GM18868 (cell line): ENCODE results near the gene RAN.
"Not testable (repeated sequence)": the region's sequence is repeated elsewhere in the genome, so short reads cannot be mapped to it uniquely, and the experiment has no call there.

Experiments used
- ATAC-seq: cut with Tn5 transposase; IDR thresholded peaks from one replicate; pipeline ENCODE4 v1.9.1; 2021; ENCODE audit warnings: mild to moderate bottlenecking, moderate library complexity; ENCODE audit not compliant: unreplicated experiment

The RAN gene

DNA sequence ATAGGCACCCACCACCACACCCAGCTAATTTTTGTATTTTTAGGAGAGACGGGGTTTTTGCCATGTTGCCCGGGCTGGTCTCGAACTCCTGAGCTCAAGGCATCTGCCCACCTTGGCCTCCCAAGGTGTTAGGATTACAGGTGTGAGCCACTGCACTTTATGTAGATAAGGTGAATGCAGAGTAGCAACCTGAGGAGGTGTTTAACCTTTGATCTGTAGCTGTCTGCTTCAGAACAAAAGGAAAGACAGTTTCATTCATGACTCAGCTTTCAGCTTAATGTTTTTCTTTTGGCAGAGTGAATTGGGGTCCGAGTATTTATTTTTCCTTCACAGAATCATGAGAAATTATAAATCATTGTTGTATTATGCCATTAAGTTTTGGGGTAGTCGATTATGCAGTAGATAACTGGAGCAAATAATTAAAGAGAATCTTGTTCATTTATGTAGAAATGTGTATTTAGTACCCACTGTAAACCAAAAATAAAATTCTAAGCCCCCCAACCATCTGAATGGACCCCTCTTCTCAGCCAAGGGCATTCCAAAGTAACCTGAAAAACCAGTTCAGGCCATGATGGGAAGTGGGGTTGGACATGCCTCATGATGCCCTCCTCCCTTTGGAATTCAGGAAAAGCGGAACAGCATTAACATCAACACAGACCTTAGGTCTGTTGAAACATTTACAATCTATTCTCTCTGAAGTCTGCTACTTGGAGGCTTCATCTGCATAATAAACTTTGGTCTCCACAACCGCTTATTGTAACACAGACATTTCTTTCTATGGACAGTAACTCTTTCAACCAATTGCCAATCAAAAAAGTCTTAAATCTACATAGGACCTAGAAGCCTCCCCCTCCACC is 22.1 kb upstream of the RAN start:
- no peak for ATAC-seq

GRCh38 chr12:130850418-130851021 is 21.3 kb upstream of the RAN start:
- ATAC-seq = no peak

DNA sequence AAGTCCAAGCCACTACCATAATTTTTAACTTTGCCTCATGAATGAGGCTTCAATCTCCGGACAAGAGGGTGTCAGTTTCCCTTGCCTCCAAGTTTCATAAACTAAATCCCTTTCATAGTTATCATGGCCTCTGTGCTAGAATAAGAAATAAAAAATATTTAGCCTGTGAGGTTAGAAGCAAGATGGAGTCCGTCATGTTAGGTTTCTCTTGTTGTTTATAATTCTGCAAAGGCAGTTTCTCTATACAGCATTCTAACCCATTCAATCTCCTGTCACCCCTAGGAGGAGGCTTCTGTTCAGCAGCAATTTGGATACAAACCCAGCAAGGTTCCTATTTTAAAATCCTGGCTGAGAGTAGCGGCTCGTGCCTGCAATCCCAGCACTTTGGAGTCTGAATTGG is 15.8 kb upstream of the RAN start:
- ATAC-seq = no peak

DNA sequence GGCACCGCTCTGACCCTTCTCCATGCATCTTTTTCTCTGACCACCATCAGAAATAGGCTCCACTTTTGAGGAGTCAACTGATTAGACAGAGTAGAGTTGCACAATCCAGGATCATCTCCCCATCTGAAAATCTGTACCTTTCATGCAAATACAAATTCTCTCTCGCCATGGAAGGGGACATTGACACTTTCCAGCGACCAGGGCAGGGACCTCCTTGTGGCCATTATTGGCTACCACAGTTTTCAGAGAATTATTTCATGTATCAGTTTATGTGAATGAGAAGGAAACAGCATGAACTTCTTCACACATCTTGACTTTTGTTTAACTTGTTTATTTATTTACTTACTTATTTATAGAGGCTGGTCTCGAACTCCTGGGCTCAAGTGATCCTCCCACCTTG is 13.8 kb upstream of the RAN start:
- ATAC-seq = no peak

DNA sequence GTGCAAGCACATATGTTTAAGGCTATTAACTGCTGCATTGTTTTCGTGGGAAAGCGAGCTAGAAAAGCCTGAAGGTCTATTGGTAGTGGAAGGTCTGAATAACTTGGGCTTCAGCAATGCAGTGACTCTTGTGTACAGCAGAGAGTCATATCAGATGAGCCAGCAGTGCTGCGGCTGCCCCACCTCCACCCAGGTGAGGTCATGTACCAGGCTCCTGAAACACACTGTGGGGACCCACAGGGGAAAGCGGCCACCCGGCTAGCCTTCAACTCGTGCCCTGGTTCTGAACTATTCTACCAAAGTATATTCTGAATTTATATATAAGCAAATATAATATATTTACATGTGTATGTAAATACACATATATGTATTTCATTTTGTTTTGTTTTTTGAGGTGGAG is 12.7 kb upstream of the RAN start:
- ATAC-seq = no peak

DNA sequence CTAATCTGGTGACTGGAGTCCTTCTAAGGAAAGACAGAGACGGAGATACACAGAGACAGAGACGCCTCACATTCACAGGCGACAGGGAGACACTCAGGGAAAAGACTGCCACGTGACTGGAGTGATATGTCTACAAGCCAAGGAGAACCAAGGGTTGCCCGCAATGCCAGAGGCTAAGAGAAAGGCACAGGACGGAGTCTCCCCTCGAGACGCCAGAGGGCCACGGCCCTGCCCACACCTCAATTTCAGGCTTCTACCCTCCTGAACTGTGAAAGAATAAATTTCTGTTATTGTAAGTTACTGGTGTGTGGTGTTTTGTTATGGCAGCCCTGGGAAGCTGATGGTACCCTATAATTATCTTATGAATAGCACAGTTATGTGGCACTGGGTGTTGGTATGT is 11.6 kb upstream of the RAN start:
- no peak for ATAC-seq

DNA sequence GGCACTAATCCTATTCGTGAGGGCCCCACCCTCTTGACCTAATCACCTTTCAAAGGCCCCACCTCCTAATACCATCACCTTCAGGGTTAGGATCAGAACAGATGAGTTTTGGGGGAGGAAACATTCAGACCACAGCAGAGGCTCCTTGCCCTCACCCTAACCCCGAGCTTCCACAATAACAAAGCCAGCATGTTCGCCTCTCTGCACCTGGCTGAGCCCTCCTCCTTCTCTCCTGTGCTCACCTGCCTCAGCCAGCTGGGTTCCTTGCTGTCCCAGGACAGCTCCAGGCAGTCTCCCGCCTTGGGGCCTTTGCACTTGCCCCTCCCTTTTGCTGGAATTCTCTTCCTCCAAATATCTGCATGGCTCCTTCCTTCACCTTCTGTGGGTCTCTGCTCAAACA is 9.7 kb upstream of the RAN start:
- no peak for ATAC-seq

- not testable (repeated sequence) for ATAC-seq
These were observed 9.1 kb upstream of the RAN start for GRCh38 chr12:130862771-130863170.

DNA sequence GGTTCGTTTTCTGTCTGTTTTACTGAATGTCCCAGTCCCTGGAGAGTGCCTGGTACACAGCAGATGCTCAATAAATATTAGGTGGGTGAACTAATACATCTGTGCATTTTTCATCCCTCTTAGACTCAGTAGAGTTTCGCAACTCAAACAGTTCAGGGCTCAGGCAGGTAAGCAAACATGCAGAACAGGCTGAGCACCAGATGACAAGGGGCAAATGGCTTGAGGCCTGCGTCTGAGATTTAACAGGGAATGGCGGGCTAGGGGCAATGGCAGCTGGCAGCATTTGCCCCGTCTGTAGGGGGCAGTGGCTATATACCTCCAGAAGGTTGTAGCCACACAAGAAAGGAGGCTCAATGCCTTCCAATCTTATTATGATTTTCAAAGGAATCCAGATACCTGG is 8.6 kb upstream of the RAN start:
- no peak for ATAC-seq

- ATAC-seq = no peak
These were observed 3.5 kb upstream of the RAN start for GRCh38 chr12:130868412-130868811.

GRCh38 chr12:130870442-130871285 is 1.2 kb upstream of the RAN start:
- peak; percentile 33 for ATAC-seq

DNA sequence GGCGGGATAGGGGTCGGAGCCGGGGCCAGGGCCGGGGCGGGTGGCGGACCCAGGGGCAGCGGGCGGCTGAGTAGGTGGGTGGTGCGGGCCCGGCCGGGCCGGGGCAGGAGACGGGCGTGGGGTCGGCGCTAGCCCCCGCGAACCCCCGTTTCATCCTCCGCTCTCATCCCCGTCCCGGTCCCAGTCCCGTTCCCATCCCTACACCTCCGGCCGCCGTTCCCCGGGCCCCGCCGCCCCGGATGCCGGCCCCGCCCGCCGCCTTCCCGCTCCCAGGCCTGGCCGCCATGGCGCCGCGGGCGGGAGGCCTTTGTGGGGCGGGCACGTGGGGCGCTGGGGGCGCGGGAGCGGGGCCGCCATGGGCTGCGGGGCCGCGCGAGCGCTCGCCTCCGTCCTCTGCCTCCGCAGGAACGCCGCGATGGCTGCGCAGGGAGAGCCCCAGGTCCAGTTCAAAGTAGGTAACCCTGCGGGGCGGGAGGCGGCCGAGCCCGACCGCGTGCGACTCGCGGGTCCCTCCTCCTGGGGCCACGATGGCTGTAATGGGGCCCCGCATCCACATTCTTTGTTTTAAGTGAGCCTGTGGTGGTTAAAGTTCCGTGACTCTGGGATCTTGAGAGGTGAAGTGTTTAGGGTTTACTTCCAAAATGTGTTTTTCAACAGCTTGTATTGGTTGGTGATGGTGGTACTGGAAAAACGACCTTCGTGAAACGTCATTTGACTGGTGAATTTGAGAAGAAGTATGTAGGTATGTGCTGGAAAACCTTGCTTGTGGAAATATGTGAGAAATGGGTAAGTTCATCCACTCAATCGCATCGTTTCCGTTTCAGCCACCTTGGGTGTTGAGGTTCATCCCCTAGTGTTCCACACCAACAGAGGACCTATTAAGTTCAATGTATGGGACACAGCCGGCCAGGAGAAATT is 572 bp downstream of the RAN start:
- ATAC-seq = peak; percentile 29

DNA sequence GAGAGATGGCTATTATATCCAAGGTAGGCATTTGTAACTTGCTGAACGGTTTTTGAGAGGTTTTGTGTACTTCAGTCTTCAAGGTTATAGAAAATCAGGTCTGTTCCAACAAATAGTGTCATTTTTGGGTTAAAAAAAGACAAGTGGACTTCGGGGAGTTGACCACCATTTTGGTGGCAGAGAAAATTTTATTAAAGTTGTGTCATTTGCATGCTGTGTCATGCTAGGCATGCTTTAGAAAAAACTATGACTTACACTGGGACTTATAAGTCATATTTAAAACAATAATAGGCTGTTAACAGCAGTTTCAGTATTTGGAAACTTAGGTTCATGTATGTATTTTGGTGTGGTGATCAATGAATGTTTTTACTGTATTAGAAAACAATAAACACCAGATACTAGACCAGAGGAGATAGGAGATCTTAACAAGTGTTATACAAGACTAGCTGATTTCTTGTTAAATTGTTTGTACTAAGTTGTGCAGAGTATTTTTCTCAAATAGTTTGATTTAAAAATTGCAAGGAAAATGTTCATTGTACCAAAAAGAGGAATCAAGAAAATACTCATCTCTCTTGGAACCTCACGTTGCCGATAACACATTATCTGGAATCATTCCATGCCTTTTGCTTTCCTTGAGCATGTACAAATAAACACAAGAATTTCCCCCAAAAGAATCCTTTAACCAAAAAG is 1.4 kb downstream of the RAN start:
- no peak for ATAC-seq

DNA sequence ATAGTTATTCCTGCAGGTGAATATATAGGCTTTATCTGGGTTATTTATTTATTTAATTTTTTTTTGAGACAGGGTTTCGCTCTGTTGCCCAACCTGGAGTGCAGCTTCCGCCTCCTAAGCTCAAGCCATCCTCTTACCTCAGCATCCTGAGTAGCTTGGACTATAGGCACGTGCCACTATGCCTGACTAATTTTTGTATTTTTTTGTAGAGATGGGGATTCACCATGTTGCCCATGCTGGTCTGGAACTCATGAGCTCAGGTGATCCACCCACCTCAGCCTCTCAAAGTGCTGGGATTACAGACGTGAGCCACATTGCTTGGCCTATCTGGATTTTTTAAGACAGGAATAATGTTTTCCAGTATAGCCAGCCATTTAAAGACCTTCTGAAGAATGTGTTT is 2.0 kb downstream of the RAN start:
- ATAC-seq = no peak

DNA sequence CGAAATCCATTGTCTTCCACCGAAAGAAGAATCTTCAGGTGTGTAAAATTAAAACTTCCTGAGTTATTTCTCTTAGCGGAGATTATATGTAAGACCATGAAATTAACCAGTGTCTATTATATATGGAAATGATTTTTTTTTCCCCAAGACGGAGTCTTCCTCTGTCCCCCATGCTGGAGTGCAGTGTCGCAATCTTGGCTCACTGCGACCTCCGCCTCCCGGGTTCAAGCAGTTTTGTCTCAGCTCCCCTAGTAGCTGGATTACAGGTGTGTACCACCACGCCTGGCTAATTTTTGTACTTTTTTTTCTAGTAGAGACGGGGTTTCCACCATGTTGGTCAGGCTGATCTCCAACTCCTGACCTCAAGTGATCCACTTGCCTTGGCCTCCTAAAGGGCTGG is 2.8 kb downstream of the RAN start:
- no peak for ATAC-seq

DNA sequence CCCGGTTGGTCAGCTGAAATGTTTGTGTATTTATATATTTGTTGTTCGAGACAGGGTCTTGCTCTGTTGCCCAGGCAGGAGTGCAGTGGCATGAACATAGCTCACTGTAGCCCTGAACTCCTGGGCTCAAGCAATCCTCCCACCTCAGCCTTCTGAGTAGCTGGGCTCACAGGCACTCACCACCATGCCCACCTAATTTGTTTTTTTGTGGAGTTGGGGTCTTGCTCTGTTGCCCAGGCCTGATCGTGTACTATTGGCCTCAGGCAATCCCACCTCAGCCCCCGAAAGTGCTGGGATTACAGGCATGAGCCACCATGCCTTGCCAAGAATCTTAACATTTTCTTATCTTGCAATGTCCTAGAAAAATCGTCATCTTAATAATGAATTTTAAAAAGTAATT is 3.3 kb downstream of the RAN start:
- ATAC-seq = no peak

- ATAC-seq = not testable (repeated sequence)
These were observed 3.8 kb downstream of the RAN start for GRCh38 chr12:130875708-130876107.

- no peak for ATAC-seq
These were observed 4.4 kb downstream of the RAN start for GRCh38 chr12:130876297-130876696.

DNA sequence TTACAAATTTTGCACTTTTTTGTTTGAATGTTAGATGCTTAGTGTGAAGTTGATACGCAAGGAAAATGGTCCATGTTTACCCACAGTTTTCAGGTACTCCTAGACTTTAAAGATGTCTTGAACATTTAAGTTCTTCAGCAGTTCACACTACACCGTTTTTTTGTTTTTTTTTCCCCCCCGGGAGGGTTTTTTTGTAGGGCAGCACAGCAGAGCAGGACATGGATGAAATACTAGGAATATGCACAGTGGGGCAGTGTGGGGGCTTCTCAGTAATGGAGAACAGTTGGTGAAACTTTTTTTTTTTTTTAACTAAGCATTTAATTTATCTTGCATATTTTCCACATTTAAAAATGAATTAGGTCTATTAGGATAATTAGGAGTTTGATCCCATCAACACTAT is 4.9 kb downstream of the RAN start:
- no peak for ATAC-seq

GRCh38 chr12:130877333-130877732 is 5.5 kb downstream of the RAN start:
- ATAC-seq = no peak
